Neutrophil (primary cell): ENCODE measurements around the gene TMOD3.

Source experiments
- H3K27ac ChIP-seq: fragments of 200-600 bp; sonication (generic); 2 replicates; pipeline ENCODE4 v1.5.1; 2016; ENCODE audit warnings: mild to moderate bottlenecking, moderate library complexity
- H3K27me3 ChIP-seq: fragments of 200-600 bp; sonication (generic); 2 replicates; pipeline ENCODE4 v1.6.0; 2016; ENCODE audit warnings: mild to moderate bottlenecking
- H3K36me3 ChIP-seq: fragments of 200-600 bp; sonication (generic); 2 replicates; pipeline ENCODE4 v1.5.1; 2017
- H3K4me1 ChIP-seq, 2 experiments: fragments of 200-600 bp in 1 of 2; sonication (generic) in 1 of 2; 1 replicate in 1 of 2; 2 replicates in 1 of 2; pipeline versions ENCODE4 v1.5.1 to v1.6.1; 2013 to 2016; ENCODE audit warnings: low read depth in 1 of 2, low read length in 1 of 2, mild to moderate bottlenecking in 1 of 2, moderate library complexity in 1 of 2; ENCODE audit not compliant: control insufficient read depth in 1 of 2, insufficient read depth in 1 of 2
- H3K4me3 ChIP-seq, 2 experiments: fragments of 200-600 bp in 1 of 2; sonication (generic) in 1 of 2; 1 replicate in 1 of 2; 2 replicates in 1 of 2; pipeline ENCODE4 v1.5.1; 2013 to 2016; ENCODE audit warnings: low read depth in 1 of 2, low read length in 1 of 2, mild to moderate bottlenecking in 1 of 2, moderate library complexity in 1 of 2
- H3K9me3 ChIP-seq: fragments of 200-600 bp; sonication (generic); 2 replicates; pipeline ENCODE4 v1.5.1; 2016
- CTCF ChIP-seq: fragments of 200-600 bp; sonication (generic); IDR thresholded peaks from 2 replicates; pipeline ENCODE4 v1.5.1; 2016; ENCODE audit warnings: antibody characterized with exemption

The TMOD3 gene

DNA sequence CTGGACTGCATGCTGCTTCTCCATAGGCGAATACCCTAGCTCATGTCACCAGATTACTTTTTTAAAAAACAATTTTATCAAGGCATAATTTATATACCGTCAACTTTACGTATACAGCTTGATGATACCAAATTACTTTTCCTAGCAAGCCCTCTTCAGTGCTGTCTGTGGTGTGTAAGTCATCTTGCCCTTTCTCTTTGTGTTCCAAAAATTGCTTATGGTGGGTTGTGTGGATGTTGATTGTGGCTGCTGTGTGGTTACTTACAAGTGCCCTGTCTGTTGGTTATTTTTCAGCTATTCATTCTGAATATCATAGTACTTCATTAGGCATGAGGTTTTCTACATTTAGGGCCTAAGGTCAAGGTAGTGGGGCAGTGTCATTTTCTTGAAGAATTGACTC lies 12.8 kb downstream of the TMOD3 start:
- Histone ChIP-seq H3K27ac (peak overlapping the region; percentile 79), H3K36me3 (no peaks in the 10 kb centered on the region), H3K9me3 (no peaks in the 10 kb centered on the region), H3K27me3 (no peaks in the 10 kb centered on the region), H3K4me1 (peaks cover 91 to 96% of the 10 kb centered on the region in 2 experiments), H3K4me3 (peak overlapping the region; percentile 51 to 55)
- TF ChIP-seq CTCF = no peak

GRCh38 chr15:51842852-51843737 lies 13.6 kb downstream of the TMOD3 start:
- Histone ChIP-seq H3K27ac (peak overlapping the region; percentile 79), H3K4me1 (peaks cover 83 to 91% of the 10 kb centered on the region in 2 experiments), H3K9me3 (no peaks in the 10 kb centered on the region), H3K4me3 (no peak overlapping the region), H3K27me3 (no peaks in the 10 kb centered on the region), H3K36me3 (no peaks in the 10 kb centered on the region)
- no peak for TF ChIP-seq CTCF

GRCh38 chr15:51844747-51845426 lies 15.4 kb downstream of the TMOD3 start:
- TF ChIP-seq CTCF = no peak
- Histone ChIP-seq H3K9me3 (no peaks in the 10 kb centered on the region), H3K4me3 (no peak overlapping the region), H3K27me3 (no peaks in the 10 kb centered on the region), H3K36me3 (no peaks in the 10 kb centered on the region), H3K27ac (peak overlapping the region; percentile 77), H3K4me1 (peaks cover 65 to 73% of the 10 kb centered on the region in 2 experiments)

- H3K4me3 ChIP-seq = no peak overlapping the region
- peaks cover 53 to 61% of the 10 kb centered on the region in 2 experiments for H3K4me1 ChIP-seq
- H3K9me3 ChIP-seq = no peaks in the 10 kb centered on the region
- TF ChIP-seq CTCF = no peak
- no peaks in the 10 kb centered on the region for H3K36me3 ChIP-seq
- peak overlapping the region; percentile 77 for H3K27ac ChIP-seq
- no peaks in the 10 kb centered on the region for H3K27me3 ChIP-seq
These were observed 16.6 kb downstream of the TMOD3 start for GRCh38 chr15:51846066-51846462.

GRCh38 chr15:51846463-51847230 lies 17.2 kb downstream of the TMOD3 start:
- Histone ChIP-seq H3K4me3 (no peak overlapping the region), H3K4me1 (peaks cover 47 to 55% of the 10 kb centered on the region in 2 experiments), H3K27me3 (no peaks in the 10 kb centered on the region), H3K36me3 (no peaks in the 10 kb centered on the region), H3K9me3 (no peaks in the 10 kb centered on the region), H3K27ac (peak overlapping the region; percentile 77)
- no peak for TF ChIP-seq CTCF
